Neural progenitor cell (in vitro differentiated cells): Measurements from ENCODE around the gene MYORG. TPM values are rescaled to one million over a fixed set of nuclear protein-coding genes. Genes with fewer than 3 reads are reported as not detected.

Source experiments
- DNase-seq: peaks from one replicate; pipeline ENCODE4 v3.0.0-alpha.2; 2016; ENCODE audit warnings: low spot score
- H2AFZ ChIP-seq: fragments of 200-600 bp; sonication (generic); replicated peaks from 2 replicates; pipeline ENCODE4 v1.6.1; 2016; ENCODE audit warnings: antibody characterized with exemption
- H3F3A ChIP-seq: fragments of 200-600 bp; sonication (generic); 2 replicates; pipeline ENCODE4 v1.6.1; 2016; ENCODE audit warnings: antibody characterized with exemption, low read depth
- H3K27ac ChIP-seq: fragments of 200-600 bp; sonication (generic); 2 replicates; pipeline ENCODE4 v1.5.1; 2016; ENCODE audit warnings: mild to moderate bottlenecking
- H3K27me3 ChIP-seq: fragments of 200-600 bp; sonication (generic); 2 replicates; pipeline ENCODE4 v1.6.1; 2016; ENCODE audit warnings: mild to moderate bottlenecking, moderate library complexity
- H3K36me3 ChIP-seq: fragments of 200-600 bp; sonication (generic); 2 replicates; pipeline ENCODE4 v1.5.1; 2016
- H3K4me1 ChIP-seq: fragments of 200-600 bp; sonication (generic); 2 replicates; pipeline ENCODE4 v1.6.1; 2016; ENCODE audit warnings: mixed run types
- H3K4me2 ChIP-seq: fragments of 200-600 bp; sonication (generic); 2 replicates; pipeline ENCODE4 v1.6.1; 2016
- H3K4me3 ChIP-seq: fragments of 200-600 bp; sonication (generic); 2 replicates; pipeline ENCODE4 v1.5.1; 2016
- H3K79me2 ChIP-seq: fragments of 200-600 bp; sonication (generic); 2 replicates; pipeline ENCODE4 v1.6.1; 2016; ENCODE audit warnings: low read depth
- H3K9ac ChIP-seq: fragments of 200-600 bp; sonication (generic); 2 replicates; pipeline ENCODE4 v1.6.1; 2016
- H3K9me3 ChIP-seq: fragments of 200-600 bp; sonication (generic); 2 replicates; pipeline ENCODE4 v1.5.1; 2016; ENCODE audit warnings: low read depth
- H4K20me1 ChIP-seq: fragments of 200-600 bp; sonication (generic); 2 replicates; pipeline ENCODE4 v1.6.1; 2016; ENCODE audit warnings: low read depth
- H3K27ac Mint-ChIP-seq: 3 replicates; pipeline ENCODE4 v1.8.0; 2021; ENCODE audit warnings: mixed read lengths
- H3K27me3 Mint-ChIP-seq: 2 replicates; pipeline ENCODE4 v1.8.0; 2022; ENCODE audit warnings: low read depth, mild to moderate bottlenecking, inconsistent platforms, moderate library complexity, mixed read lengths; ENCODE audit not compliant: insufficient read depth
- H3K36me3 Mint-ChIP-seq: 3 replicates; pipeline ENCODE4 v1.8.0; 2021; ENCODE audit warnings: mixed read lengths
- H3K4me1 Mint-ChIP-seq: 3 replicates; pipeline ENCODE4 v1.8.0; 2021; ENCODE audit warnings: mixed read lengths
- H3K4me3 Mint-ChIP-seq: 3 replicates; pipeline ENCODE4 v1.8.0; 2021; ENCODE audit warnings: mild to moderate bottlenecking, moderate library complexity, mixed read lengths
- H3K9me3 Mint-ChIP-seq: 3 replicates; pipeline ENCODE4 v1.8.0; 2020; ENCODE audit warnings: mixed read lengths
- EZH2 ChIP-seq: fragments of 200-600 bp; sonication (generic); IDR thresholded peaks from 2 replicates; pipeline ENCODE4 v1.6.1; 2017; ENCODE audit warnings: antibody characterized with exemption, mild to moderate bottlenecking, moderate library complexity
- EZH2phosphoT487 ChIP-seq: fragments of 200-600 bp; sonication (generic); IDR thresholded peaks from 2 replicates; pipeline ENCODE4 v1.6.1; 2017; ENCODE audit warnings: antibody characterized with exemption
- total RNA-seq: library from RNA; depleted of rRNA; stranded (reverse); fragments of >200 nt; gene quantifications from 2 replicates; pipeline ENCODE4 v1.2.3, GENCODE V29; 2015; ENCODE audit warnings: low replicate concordance
- TF ChIP-seq, protein P1 (sequence below): fragments of 200-600 bp; sonication (generic); IDR thresholded peaks from 2 replicates; pipeline ENCODE4 v1.5.1; 2017; ENCODE audit warnings: antibody characterized with exemption, mild to moderate bottlenecking

The MYORG gene
- total RNA-seq, 1 donor from 2014 or later = 0.04 TPM

DNA sequence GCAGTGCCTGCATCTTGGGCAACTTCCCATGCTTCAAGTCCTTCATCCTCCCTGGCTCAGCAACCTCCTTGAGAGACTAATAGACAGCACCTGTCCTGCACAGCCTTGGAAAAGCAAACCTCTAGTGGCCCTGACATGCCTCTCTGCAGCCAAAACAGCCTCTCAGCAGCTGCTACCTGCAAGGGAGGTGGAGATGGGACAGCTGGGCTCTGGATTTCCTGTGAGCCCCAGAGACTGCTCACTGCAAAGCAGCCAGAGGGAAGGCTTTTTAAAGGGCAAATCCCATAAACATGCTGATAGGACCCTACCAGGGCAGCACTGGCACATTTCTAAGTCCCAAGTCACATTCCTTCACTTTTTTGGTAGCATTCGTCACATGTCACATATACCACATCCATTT is 31.5 kb upstream of the MYORG start:
- H4K20me1 ChIP-seq = peaks cover 8% of the 10 kb centered on the region
- H3K27ac Mint-ChIP-seq = no peak overlapping the region

DNA sequence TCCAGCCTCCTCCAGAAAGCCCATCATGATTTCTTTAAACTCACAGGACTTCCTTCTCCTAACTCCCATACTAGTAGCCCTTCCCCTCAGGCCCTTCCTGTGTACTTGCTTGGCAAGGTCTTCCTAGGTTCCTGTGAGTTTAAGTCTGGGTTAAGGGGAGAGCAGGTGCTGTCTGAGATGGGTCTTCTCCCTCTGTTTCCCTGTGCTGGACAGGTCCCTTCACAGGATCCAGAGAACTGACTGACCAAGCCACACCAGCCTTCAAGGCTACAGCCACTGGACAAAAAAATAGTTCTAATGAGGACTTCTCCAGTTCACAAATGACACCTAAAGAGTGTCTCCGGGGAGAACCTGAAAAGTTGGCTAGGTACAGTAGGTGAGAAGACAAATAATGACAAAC is 29.5 kb upstream of the MYORG start:
- Mint-ChIP-seq H3K4me1 (no peaks in the 10 kb centered on the region), H3K9me3 (no peaks in the 10 kb centered on the region), H3K27ac (no peak overlapping the region), H3K4me3 (no peak overlapping the region), H3K27me3 (no peaks in the 10 kb centered on the region), H3K36me3 (peaks cover 2% of the 10 kb centered on the region)
- no peaks in the 10 kb centered on the region for H3K79me2 ChIP-seq
- H2AFZ ChIP-seq = no peak overlapping the region
- TF ChIP-seq EZH2phosphoT487 = no peak
- TF ChIP-seq EZH2 = no peak
- TF ChIP-seq, protein P1, sequence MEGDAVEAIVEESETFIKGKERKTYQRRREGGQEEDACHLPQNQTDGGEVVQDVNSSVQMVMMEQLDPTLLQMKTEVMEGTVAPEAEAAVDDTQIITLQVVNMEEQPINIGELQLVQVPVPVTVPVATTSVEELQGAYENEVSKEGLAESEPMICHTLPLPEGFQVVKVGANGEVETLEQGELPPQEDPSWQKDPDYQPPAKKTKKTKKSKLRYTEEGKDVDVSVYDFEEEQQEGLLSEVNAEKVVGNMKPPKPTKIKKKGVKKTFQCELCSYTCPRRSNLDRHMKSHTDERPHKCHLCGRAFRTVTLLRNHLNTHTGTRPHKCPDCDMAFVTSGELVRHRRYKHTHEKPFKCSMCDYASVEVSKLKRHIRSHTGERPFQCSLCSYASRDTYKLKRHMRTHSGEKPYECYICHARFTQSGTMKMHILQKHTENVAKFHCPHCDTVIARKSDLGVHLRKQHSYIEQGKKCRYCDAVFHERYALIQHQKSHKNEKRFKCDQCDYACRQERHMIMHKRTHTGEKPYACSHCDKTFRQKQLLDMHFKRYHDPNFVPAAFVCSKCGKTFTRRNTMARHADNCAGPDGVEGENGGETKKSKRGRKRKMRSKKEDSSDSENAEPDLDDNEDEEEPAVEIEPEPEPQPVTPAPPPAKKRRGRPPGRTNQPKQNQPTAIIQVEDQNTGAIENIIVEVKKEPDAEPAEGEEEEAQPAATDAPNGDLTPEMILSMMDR = no peak
- no peaks in the 10 kb centered on the region for H3K36me3 ChIP-seq
- DNase-seq = no peak
- no peak overlapping the region for H3K4me3 ChIP-seq
- H3K9ac ChIP-seq = no peak overlapping the region
- no peaks in the 10 kb centered on the region for H3F3A ChIP-seq
- H3K4me1 ChIP-seq = no peaks in the 10 kb centered on the region
- H3K4me2 ChIP-seq = no peak overlapping the region
- H3K27ac ChIP-seq = no peak overlapping the region
- no peaks in the 10 kb centered on the region for H3K9me3 ChIP-seq
- H4K20me1 ChIP-seq = peaks cover 3% of the 10 kb centered on the region
- H3K27me3 ChIP-seq = no peaks in the 10 kb centered on the region

More for the DNA sequence above, 31.5 kb upstream of the MYORG start:
- H3F3A ChIP-seq = no peaks in the 10 kb centered on the region
- DNase-seq = no peak
- no peak overlapping the region for H3K27ac ChIP-seq
- H3K79me2 ChIP-seq = no peaks in the 10 kb centered on the region
- no peaks in the 10 kb centered on the region for H3K9me3 Mint-ChIP-seq
- H3K27me3 Mint-ChIP-seq = no peaks in the 10 kb centered on the region
- no peaks in the 10 kb centered on the region for H3K4me1 Mint-ChIP-seq
- no peaks in the 10 kb centered on the region for H3K36me3 ChIP-seq
- TF ChIP-seq, protein P1 = no peak
- no peak for TF ChIP-seq EZH2
- no peaks in the 10 kb centered on the region for H3K27me3 ChIP-seq
- no peak overlapping the region for H3K4me3 ChIP-seq
- no peaks in the 10 kb centered on the region for H3K4me1 ChIP-seq
- H3K9ac ChIP-seq = no peak overlapping the region
- no peaks in the 10 kb centered on the region for H3K9me3 ChIP-seq
- H3K4me2 ChIP-seq = no peak overlapping the region
- H3K4me3 Mint-ChIP-seq = no peak overlapping the region
- H2AFZ ChIP-seq = no peak overlapping the region
- no peaks in the 10 kb centered on the region for H3K36me3 Mint-ChIP-seq

DNA sequence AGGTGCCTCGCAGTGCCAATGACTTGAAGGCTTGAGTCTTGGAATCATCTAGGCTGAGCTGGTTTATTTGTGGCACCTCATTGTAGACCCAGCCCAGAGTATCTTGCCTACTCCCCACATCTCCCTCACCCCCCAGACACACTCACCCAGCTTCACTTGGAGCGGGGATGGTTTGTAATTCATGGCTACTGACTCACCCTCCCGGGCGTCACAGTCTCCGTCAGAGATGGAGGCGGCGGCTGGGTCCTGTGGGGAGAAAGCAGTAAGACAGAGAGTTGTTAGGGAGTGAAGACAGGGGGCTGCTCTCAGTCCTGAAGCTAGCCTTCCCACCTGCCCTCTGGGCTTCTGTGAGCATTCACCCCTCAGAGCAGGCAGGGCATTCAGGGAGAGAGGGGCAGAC is 29.0 kb upstream of the MYORG start:
- H3K79me2 ChIP-seq = no peaks in the 10 kb centered on the region
- no peak for TF ChIP-seq EZH2phosphoT487
- TF ChIP-seq, protein P1 = no peak
- H3K4me3 ChIP-seq = no peak overlapping the region
- H3K9me3 Mint-ChIP-seq = no peaks in the 10 kb centered on the region
- no peak overlapping the region for H3K4me3 Mint-ChIP-seq
- no peak for DNase-seq
- no peaks in the 10 kb centered on the region for H3K36me3 ChIP-seq
- H3K4me1 Mint-ChIP-seq = no peaks in the 10 kb centered on the region
- H3F3A ChIP-seq = no peaks in the 10 kb centered on the region
- H3K27ac Mint-ChIP-seq = no peak overlapping the region
- H3K4me2 ChIP-seq = no peak overlapping the region
- H2AFZ ChIP-seq = no peak overlapping the region
- H3K27me3 Mint-ChIP-seq = no peaks in the 10 kb centered on the region
- H3K27ac ChIP-seq = no peak overlapping the region
- no peaks in the 10 kb centered on the region for H3K4me1 ChIP-seq
- H3K9ac ChIP-seq = no peak overlapping the region
- peaks cover 3% of the 10 kb centered on the region for H4K20me1 ChIP-seq
- no peaks in the 10 kb centered on the region for H3K9me3 ChIP-seq
- H3K27me3 ChIP-seq = no peaks in the 10 kb centered on the region
- H3K36me3 Mint-ChIP-seq = peaks cover 2% of the 10 kb centered on the region
